HepG2 (cell line): ENCODE measurements around the gene UQCRC2. TPM values are rescaled to one million over a fixed set of nuclear protein-coding genes. Genes with fewer than 3 reads are reported as not detected.

Experiments used
- ARHGAP35 ChIP-seq: sonication (generic); formaldehyde crosslinking; IDR thresholded peaks from 2 replicates; pipeline ENCODE4 v1.9.0; 2022; ENCODE audit warnings: mild to moderate bottlenecking, inconsistent platforms, moderate library complexity, missing genetic modification reagents, borderline replicate concordance
- ATF4 ChIP-seq, 2 experiments: fragments of 450-650 bp in 1 of 2; sonication (generic) in 1 of 2; formaldehyde crosslinking; IDR thresholded peaks; 2 replicates each; pipeline versions ENCODE4 v1.5.0 to v1.8.0; 2020 to 2022; ENCODE audit warnings: mild to moderate bottlenecking in 1 of 2, missing genetic modification reagents in 1 of 2
- BRD4 ChIP-seq: sonication (generic); formaldehyde crosslinking; IDR thresholded peaks from 2 replicates; pipeline ENCODE4 v1.4.0; 2020; ENCODE audit warnings: missing genetic modification reagents
- GABPA ChIP-seq, 2 experiments: IDR thresholded peaks; 2 replicates each; pipeline ENCODE4 v1.6.1; 2011 to 2016; ENCODE audit warnings: low read depth in 2 of 2, low read length in 1 of 2, missing biosample characterization in 1 of 2, missing genetic modification characterization in 1 of 2
- MIER2 ChIP-seq: IDR thresholded peaks from 2 replicates; pipeline ENCODE4 v1.6.1; 2016; ENCODE audit warnings: missing biosample characterization, missing genetic modification reagents
- PAF1 ChIP-seq: IDR thresholded peaks from 2 replicates; pipeline ENCODE4 v1.6.1; 2016; ENCODE audit warnings: missing genetic modification reagents, missing compliant biosample characterization
- PBX2 ChIP-seq: IDR thresholded peaks from 2 replicates; pipeline ENCODE4 v1.6.1; 2016; ENCODE audit warnings: control low read depth
- STAT6 ChIP-seq: sonication (generic); formaldehyde crosslinking; IDR thresholded peaks from 2 replicates; pipeline ENCODE4 v1.4.0; 2020; ENCODE audit warnings: missing genetic modification reagents, mild to moderate bottlenecking, borderline replicate concordance
- ZNF556 ChIP-seq: sonication (generic); formaldehyde crosslinking; IDR thresholded peaks from 2 replicates; pipeline ENCODE4 v1.4.0; 2020; ENCODE audit warnings: mild to moderate bottlenecking, missing genetic modification reagents, borderline replicate concordance
- polyA plus RNA-seq, 8 experiments: library from polyadenylated mRNA; depleted of rRNA in 3 of 8; stranded (reverse) in 7 of 8; unstranded in 1 of 8; fragments of >200 nt; fragmentation: Illumina TruSeq in 4 of 8; extraction: Trizol in 4 of 8; gene quantifications; 2 replicates each; pipeline versions ENCODE4 v1.2.1 to v1.2.3, GENCODE V29; 2011 to 2016; ENCODE audit warnings: low read depth in 4 of 8, missing spikeins in 1 of 8, mixed read lengths in 1 of 8; ENCODE audit not compliant: insufficient read depth in 1 of 8
- total RNA-seq, 5 experiments: library from RNA; depleted of rRNA; stranded (reverse); fragments of >200 nt; fragmentation: Illumina TruSeq; extraction: Trizol; gene quantifications; 2 replicates each; pipeline ENCODE4 v1.2.3, GENCODE V29; 2016; ENCODE audit warnings: low read depth in 1 of 5
- TF ChIP-seq, protein P1 (sequence below): sonication (generic); formaldehyde crosslinking; IDR thresholded peaks from 2 replicates; pipeline ENCODE4 v1.4.0; 2020; ENCODE audit warnings: missing genetic modification reagents, borderline replicate concordance
- TF ChIP-seq, protein P2 (sequence below): sonication (generic); formaldehyde crosslinking; IDR thresholded peaks from 2 replicates; pipeline ENCODE4 v1.4.0; 2020; ENCODE audit warnings: missing genetic modification reagents
- TF ChIP-seq, protein P3 (sequence below): sonication (generic); formaldehyde crosslinking; conservative IDR thresholded peaks from 2 replicates; pipeline ENCODE4 v1.8.0; 2022; ENCODE audit warnings: low read depth, missing genetic modification reagents

The UQCRC2 gene
- total and polyA plus RNA-seq, 2 of the 13 experiments (the other 11 are each of a cell fraction or from before 2014, with no cell fraction given), result 442 to 536 TPM

- TF ChIP-seq, protein P1, sequence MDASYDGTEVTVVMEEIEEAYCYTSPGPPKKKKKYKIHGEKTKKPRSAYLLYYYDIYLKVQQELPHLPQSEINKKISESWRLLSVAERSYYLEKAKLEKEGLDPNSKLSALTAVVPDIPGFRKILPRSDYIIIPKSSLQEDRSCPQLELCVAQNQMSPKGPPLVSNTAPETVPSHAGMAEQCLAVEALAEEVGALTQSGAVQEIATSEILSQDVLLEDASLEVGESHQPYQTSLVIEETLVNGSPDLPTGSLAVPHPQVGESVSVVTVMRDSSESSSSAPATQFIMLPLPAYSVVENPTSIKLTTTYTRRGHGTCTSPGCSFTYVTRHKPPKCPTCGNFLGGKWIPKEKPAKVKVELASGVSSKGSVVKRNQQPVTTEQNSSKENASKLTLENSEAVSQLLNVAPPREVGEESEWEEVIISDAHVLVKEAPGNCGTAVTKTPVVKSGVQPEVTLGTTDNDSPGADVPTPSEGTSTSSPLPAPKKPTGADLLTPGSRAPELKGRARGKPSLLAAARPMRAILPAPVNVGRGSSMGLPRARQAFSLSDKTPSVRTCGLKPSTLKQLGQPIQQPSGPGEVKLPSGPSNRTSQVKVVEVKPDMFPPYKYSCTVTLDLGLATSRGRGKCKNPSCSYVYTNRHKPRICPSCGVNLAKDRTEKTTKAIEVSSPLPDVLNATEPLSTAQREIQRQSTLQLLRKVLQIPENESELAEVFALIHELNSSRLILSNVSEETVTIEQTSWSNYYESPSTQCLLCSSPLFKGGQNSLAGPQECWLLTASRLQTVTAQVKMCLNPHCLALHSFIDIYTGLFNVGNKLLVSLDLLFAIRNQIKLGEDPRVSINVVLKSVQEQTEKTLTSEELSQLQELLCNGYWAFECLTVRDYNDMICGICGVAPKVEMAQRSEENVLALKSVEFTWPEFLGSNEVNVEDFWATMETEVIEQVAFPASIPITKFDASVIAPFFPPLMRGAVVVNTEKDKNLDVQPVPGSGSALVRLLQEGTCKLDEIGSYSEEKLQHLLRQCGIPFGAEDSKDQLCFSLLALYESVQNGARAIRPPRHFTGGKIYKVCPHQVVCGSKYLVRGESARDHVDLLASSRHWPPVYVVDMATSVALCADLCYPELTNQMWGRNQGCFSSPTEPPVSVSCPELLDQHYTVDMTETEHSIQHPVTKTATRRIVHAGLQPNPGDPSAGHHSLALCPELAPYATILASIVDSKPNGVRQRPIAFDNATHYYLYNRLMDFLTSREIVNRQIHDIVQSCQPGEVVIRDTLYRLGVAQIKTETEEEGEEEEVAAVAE (CRISPR knock-in tag), result no peak
- TF ChIP-seq BRD4 (CRISPR knock-in tag) (no peak), ARHGAP35 (CRISPR knock-in tag) (no peak), ATF4 (CRISPR knock-in tag; IDR thresholded peaks at IDR 0.05) (peak in 1 of 2 experiments; percentile 74; a peak in 2 of 4 replicates), PAF1 (CRISPR knock-in tag) (no peak), ZNF556 (CRISPR knock-in tag) (no peak), GABPA (IDR thresholded peaks at IDR 0.05; ENCODE audit: low read depth, low read length) (peak; percentile 92), GABPA (CRISPR knock-in tag; IDR thresholded peaks at IDR 0.05; ENCODE audit: low read depth) (peak; percentile 82), STAT6 (CRISPR knock-in tag) (no peak), PBX2 (CRISPR knock-in tag) (no peak; the same call in 1 of the 2 replicates), MIER2 (CRISPR knock-in tag) (peak; percentile 92)
- TF ChIP-seq, protein P2, sequence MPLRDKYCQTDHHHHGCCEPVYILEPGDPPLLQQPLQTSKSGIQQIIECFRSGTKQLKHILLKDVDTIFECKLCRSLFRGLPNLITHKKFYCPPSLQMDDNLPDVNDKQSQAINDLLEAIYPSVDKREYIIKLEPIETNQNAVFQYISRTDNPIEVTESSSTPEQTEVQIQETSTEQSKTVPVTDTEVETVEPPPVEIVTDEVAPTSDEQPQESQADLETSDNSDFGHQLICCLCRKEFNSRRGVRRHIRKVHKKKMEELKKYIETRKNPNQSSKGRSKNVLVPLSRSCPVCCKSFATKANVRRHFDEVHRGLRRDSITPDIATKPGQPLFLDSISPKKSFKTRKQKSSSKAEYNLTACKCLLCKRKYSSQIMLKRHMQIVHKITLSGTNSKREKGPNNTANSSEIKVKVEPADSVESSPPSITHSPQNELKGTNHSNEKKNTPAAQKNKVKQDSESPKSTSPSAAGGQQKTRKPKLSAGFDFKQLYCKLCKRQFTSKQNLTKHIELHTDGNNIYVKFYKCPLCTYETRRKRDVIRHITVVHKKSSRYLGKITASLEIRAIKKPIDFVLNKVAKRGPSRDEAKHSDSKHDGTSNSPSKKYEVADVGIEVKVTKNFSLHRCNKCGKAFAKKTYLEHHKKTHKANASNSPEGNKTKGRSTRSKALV (CRISPR knock-in tag), result peak; percentile 73; the same call in 1 of the 2 replicates
- TF ChIP-seq, protein P3, sequence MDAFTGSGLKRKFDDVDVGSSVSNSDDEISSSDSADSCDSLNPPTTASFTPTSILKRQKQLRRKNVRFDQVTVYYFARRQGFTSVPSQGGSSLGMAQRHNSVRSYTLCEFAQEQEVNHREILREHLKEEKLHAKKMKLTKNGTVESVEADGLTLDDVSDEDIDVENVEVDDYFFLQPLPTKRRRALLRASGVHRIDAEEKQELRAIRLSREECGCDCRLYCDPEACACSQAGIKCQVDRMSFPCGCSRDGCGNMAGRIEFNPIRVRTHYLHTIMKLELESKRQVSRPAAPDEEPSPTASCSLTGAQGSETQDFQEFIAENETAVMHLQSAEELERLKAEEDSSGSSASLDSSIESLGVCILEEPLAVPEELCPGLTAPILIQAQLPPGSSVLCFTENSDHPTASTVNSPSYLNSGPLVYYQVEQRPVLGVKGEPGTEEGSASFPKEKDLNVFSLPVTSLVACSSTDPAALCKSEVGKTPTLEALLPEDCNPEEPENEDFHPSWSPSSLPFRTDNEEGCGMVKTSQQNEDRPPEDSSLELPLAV (CRISPR knock-in tag), result no peak
Observed at GRCh38 chr16:22007509-22008214, 54.5 kb downstream of the UQCRC2 start, which contains the start of gene MOSMO (continued).
